A549 (cell line): ENCODE results near the gene EIF6. TPM values are rescaled to one million over a fixed set of nuclear protein-coding genes. Genes with fewer than 3 reads are reported as not detected.

ENCODE experiments used
- ATAC-seq, 2 experiments: fragments of 200-7000 bp in 1 of 2; fragments of >200 bp in 1 of 2; cut with Nextera tagmentation in 1 of 2; cut with Tn5 transposase in 1 of 2; 3 replicates each; pipeline versions ENCODE4 v1.8.0 to v1.9.1; 2018 to 2020; ENCODE audit warnings: mild to moderate bottlenecking in 1 of 2, moderate library complexity in 1 of 2
- CTCF ChIA-PET: fragments of 300-600 bp; sonication (Branson Sonifier 250); formaldehyde crosslinking; extraction: SDS; loops from one replicate; lab custom pipeline; 2021; ENCODE audit warnings: antibody characterized with exemption, inconsistent platforms; lab: Yijun Ruan, JAX
- POLR2A ChIA-PET: fragments of 350-600 bp; formaldehyde crosslinking; extraction: SDS; loops from one replicate; lab custom pipeline; 2021; ENCODE audit warnings: antibody characterized with exemption, inconsistent platforms; lab: Yijun Ruan, JAX
- DNase-seq, 2 experiments: peaks; one replicate each; pipeline versions ENCODE4 v3.0.0 to v3.0.0-alpha.2; 2011 to 2016; ENCODE audit warnings: low read depth in 1 of 2, low spot score in 1 of 2
- FAIRE-seq: peaks from 2 replicates; lab custom pipeline; 2011; peaks lifted over from hg19 to GRCh38; lab: Jason Lieb, UNC
- H3K27ac ChIP-seq, 2 experiments: fragments of >200 bp; sonication (Bioruptor Twin); formaldehyde crosslinking; 3 replicates each; pipeline ENCODE4 v1.5.1; 2016 to 2017
- H3K4me1 ChIP-seq: fragments of >200 bp; sonication (Bioruptor Twin); formaldehyde crosslinking; 3 replicates; pipeline ENCODE4 v1.6.1; 2016
- H3K4me2 ChIP-seq: fragments of >200 bp; sonication (Bioruptor Twin); formaldehyde crosslinking; 3 replicates; pipeline ENCODE4 v1.6.1; 2016
- H3K4me3 ChIP-seq: fragments of >200 bp; sonication (Bioruptor Twin); formaldehyde crosslinking; 3 replicates; pipeline ENCODE4 v1.5.1; 2016
- H3K9me3 ChIP-seq: fragments of >200 bp; sonication (Bioruptor Twin); formaldehyde crosslinking; 3 replicates; pipeline ENCODE4 v1.6.1; 2016
- BHLHE40 ChIP-seq: IDR thresholded peaks from 2 replicates; pipeline ENCODE4 v1.6.1; 2012; ENCODE audit warnings: low read depth, low read length, inconsistent platforms
- CBX8 ChIP-seq: fragments of 200-600 bp; sonication (generic); IDR thresholded peaks from 2 replicates; pipeline ENCODE4 v1.6.1; 2016
- CEBPB ChIP-seq, 2 experiments: fragments of >200 bp in 1 of 2; sonication (Bioruptor Twin) in 1 of 2; formaldehyde crosslinking in 1 of 2; IDR thresholded peaks; 2 replicates each; pipeline ENCODE4 v1.6.1; 2012 to 2016
- CHD4 ChIP-seq: fragments of 200-600 bp; sonication (generic); IDR thresholded peaks from 2 replicates; pipeline ENCODE4 v1.6.1; 2016; ENCODE audit warnings: antibody characterized with exemption, mild to moderate bottlenecking, borderline replicate concordance
- EHMT2 ChIP-seq: fragments of 200-600 bp; sonication (generic); IDR thresholded peaks from 2 replicates; pipeline ENCODE4 v1.6.1; 2016; ENCODE audit warnings: antibody characterized with exemption, low read depth, mild to moderate bottlenecking, moderate library complexity
- FOSL2 ChIP-seq, 2 experiments: fragments of 450-650 bp in 1 of 2; fragments of >200 bp in 1 of 2; sonication (Bioruptor Twin) in 1 of 2; formaldehyde crosslinking; IDR thresholded peaks; 2 replicates each; pipeline versions ENCODE4 v1.5.0 to v1.6.1; 2016 to 2020; ENCODE audit warnings: mild to moderate bottlenecking in 1 of 2, moderate library complexity in 1 of 2
- HDAC2 ChIP-seq: fragments of 200-600 bp; sonication (generic); IDR thresholded peaks from 2 replicates; pipeline ENCODE4 v1.6.1; 2016
- HMGXB4 ChIP-seq: fragments of 250-450 bp; sonication (Bioruptor Pico); IDR thresholded peaks from 2 replicates; pipeline ENCODE4 v1.5.0; 2021; ENCODE audit warnings: mild to moderate bottlenecking, moderate library complexity, borderline replicate concordance
- HOXA7 ChIP-seq: fragments of 250-450 bp; sonication (Bioruptor Pico); IDR thresholded peaks from 2 replicates; pipeline ENCODE4 v1.5.0; 2020; ENCODE audit warnings: mild to moderate bottlenecking, moderate library complexity
- PHF8 ChIP-seq: fragments of 200-600 bp; sonication (generic); IDR thresholded peaks from 2 replicates; pipeline ENCODE4 v1.6.1; 2016; ENCODE audit warnings: low read depth, mild to moderate bottlenecking, antibody characterized with exemption, moderate library complexity, borderline replicate concordance
- POLR2A ChIP-seq: IDR thresholded peaks from 2 replicates; pipeline ENCODE4 v1.6.1; 2012; ENCODE audit warnings: mild to moderate bottlenecking, low read length
- POLR2AphosphoS2 ChIP-seq: conservative IDR thresholded peaks from 2 replicates; pipeline ENCODE4 v1.6.1; 2012; ENCODE audit warnings: low read length, improper control_type of control experiment, inconsistent platforms
- RARB ChIP-seq: fragments of 250-450 bp; sonication (Bioruptor Pico); IDR thresholded peaks from 2 replicates; pipeline ENCODE4 v1.8.0; 2021; ENCODE audit warnings: mild to moderate bottlenecking, moderate library complexity
- RFX5 ChIP-seq: fragments of 450-650 bp; IDR thresholded peaks from 2 replicates; pipeline ENCODE4 v1.7.1; 2014; ENCODE audit warnings: antibody characterized with exemption, mild to moderate bottlenecking, moderate library complexity
- SMC3 ChIP-seq: fragments of >200 bp; sonication (Bioruptor Twin); formaldehyde crosslinking; IDR thresholded peaks from 3 replicates; pipeline ENCODE4 v1.6.1; 2018; ENCODE audit warnings: inconsistent platforms
- USF2 ChIP-seq: fragments of 450-650 bp; IDR thresholded peaks from 2 replicates; pipeline ENCODE4 v1.6.1; 2014; ENCODE audit warnings: antibody characterized with exemption
- ZFP36 ChIP-seq: fragments of 450-650 bp; IDR thresholded peaks from 2 replicates; pipeline ENCODE4 v1.6.1; 2014; ENCODE audit warnings: borderline replicate concordance; ENCODE audit not compliant: partially characterized antibody
- ZSCAN20 ChIP-seq: fragments of 250-450 bp; sonication (Bioruptor Pico); IDR thresholded peaks from 2 replicates; pipeline ENCODE4 v1.8.0; 2022; ENCODE audit warnings: mild to moderate bottlenecking, moderate library complexity
- WGBS: methylation state at CpG from one replicate; pipeline ENCODE4 v1.1.6; 2017; ENCODE audit errors: missing lambda C conversion rate; 5-methylcytosine and 5-hydroxymethylcytosine counted together
- polyA plus RNA-seq, 4 experiments: library from polyadenylated mRNA; depleted of rRNA in 3 of 4; stranded (reverse); fragments of >200 nt; fragmentation: RNase III in 1 of 4; extraction: RNeasy Plus Mini Kit Qiagen cat#74134 plus additional on column Dnase treatment in 1 of 4; gene quantifications; 2 replicates in 3 of 4; 3 replicates in 1 of 4; pipeline ENCODE4 v1.2.3, GENCODE V29; 2011 to 2017

Gene EIF6
- polyA plus RNA-seq, 2 of the 4 experiments (the other 2 are of a cell fraction), result 184 to 294 TPM

- peaks cover 64% of the 10 kb centered on the region for H3K4me1 ChIP-seq
- no peak overlapping the region for H3K4me3 ChIP-seq
- DNase-seq (no peak), FAIRE-seq (no peak), ATAC-seq (no peak)
- ChIA-PET POLR2A (no interaction called here), CTCF (interaction anchor here (0.6 to 15.8 kb wide), 8 partner anchors 11 to 438 kb away, joined by 3 to 333 read pairs (median 37); partner anchors contain the start of genes ACSS2, EDEM2, EIF6 and GGT7)
- peak overlapping the region; percentile 24 to 97; a peak in 3 of 6 replicates for H3K27ac ChIP-seq
- 92% methylated on average over 20 of the region's 20 CpGs for WGBS
- no peak overlapping the region for H3K4me2 ChIP-seq
- H3K9me3 ChIP-seq, result no peaks in the 10 kb centered on the region
- TF ChIP-seq EHMT2, result no peak
- no peak for TF ChIP-seq SMC3
- no peak for TF ChIP-seq CEBPB (IDR thresholded peaks at IDR 0.05)
- no peak for TF ChIP-seq ZSCAN20 (CRISPR knock-in tag)
- TF ChIP-seq POLR2AphosphoS2, result no peak
- TF ChIP-seq, all 56 proteins: peak for 0
These were observed 13.3 kb downstream of the EIF6 start for GRCh38 chr20:35271073-35271882.

GRCh38 chr20:35270021-35270902 is 14.3 kb downstream of the EIF6 start:
- no peak for TF ChIP-seq HMGXB4
- TF ChIP-seq PHF8, result no peak
- TF ChIP-seq USF2, result no peak
- TF ChIP-seq RFX5, result no peak
- no peak for TF ChIP-seq RARB (CRISPR knock-in tag)
- TF ChIP-seq POLR2A, result no peak
- no peak for TF ChIP-seq HOXA7 (CRISPR knock-in tag)
- no peak for TF ChIP-seq FOSL2 (IDR thresholded peaks at IDR 0.05)
- TF ChIP-seq FOSL2 (CRISPR knock-in tag; IDR thresholded peaks at IDR 0.05), result no peak
- TF ChIP-seq HDAC2, result no peak
- TF ChIP-seq ZFP36, result no peak
- no peak for TF ChIP-seq POLR2AphosphoS2
- no peak for TF ChIP-seq SMC3
- no peak for TF ChIP-seq BHLHE40
- TF ChIP-seq CBX8, result no peak
- no peak for TF ChIP-seq CHD4
- CTCF ChIA-PET, result interaction anchor here (0.6 to 15.8 kb wide), 34 partner anchors 10 to 454 kb away, joined by 3 to 333 read pairs (median 6); partner anchors contain the start of genes ACSS2, EDEM2, EIF6 and GGT7
- peak overlapping the region in 1 of 2 experiments; percentile 97; a peak in 5 of 6 replicates for H3K27ac ChIP-seq
- no peak for DNase-seq
- 90% methylated on average over 19 of the region's 19 CpGs for WGBS
- peaks cover 64% of the 10 kb centered on the region for H3K4me1 ChIP-seq
- POLR2A ChIA-PET, result interaction anchor here (0.6 kb wide), 1 partner anchor 174 kb away, joined by 3 read pairs; no protein-coding TSS in a partner anchor
- H3K4me3 ChIP-seq, result no peak overlapping the region
- no peak overlapping the region for H3K4me2 ChIP-seq
- FAIRE-seq, result no peak
- no peak for ATAC-seq
- H3K9me3 ChIP-seq, result no peaks in the 10 kb centered on the region
